Measurements from ENCODE around the gene POU3F1. TPM values are rescaled to one million over a fixed set of nuclear protein-coding genes. Genes with fewer than 3 reads are reported as not detected.

POU3F1 gene
- total RNA-seq, 1 experiment from 2014 or later: not detected

DNA sequence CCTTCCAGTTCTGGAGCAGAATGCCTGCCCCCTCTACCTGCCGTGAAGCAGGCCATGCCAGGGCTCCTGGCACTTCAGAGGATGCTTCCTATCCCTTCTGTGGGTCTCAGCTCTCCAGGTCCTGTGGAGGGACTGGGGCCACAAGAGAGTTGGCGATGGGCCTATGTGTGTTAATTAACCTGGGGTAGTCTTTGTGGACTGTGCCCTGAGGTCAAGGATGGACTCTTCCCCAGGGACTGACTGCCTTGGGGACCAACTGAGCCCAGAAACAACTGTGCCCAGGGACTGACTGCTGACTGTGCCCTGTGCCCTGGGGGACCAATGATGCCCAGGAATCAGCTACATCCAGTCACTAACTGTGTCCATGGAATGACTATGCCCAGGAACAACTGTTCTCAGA lies 37.5 kb upstream of the POU3F1 start:
- H3K4me3 ChIP-seq (ENCODE audit: low read depth, low read length): no peak overlapping the region
- no peak overlapping the region for H3K4me3 Mint-ChIP-seq (ENCODE audit: unreplicated experiment)
- DNase-seq: no peak
- no peak overlapping the region for H3K27ac Mint-ChIP-seq (ENCODE audit: unreplicated experiment)
- H3K36me3 ChIP-seq (ENCODE audit: control insufficient read depth, insufficient read depth, low read length): no peaks in the 10 kb centered on the region
- peaks cover 3% of the 10 kb centered on the region for H3K27me3 Mint-ChIP-seq (ENCODE audit: insufficient read depth, unreplicated experiment)
- no peaks in the 10 kb centered on the region for H3K9me3 ChIP-seq
- H3K4me1 ChIP-seq: no peaks in the 10 kb centered on the region
- intact Hi-C loops (cut with micrococcal nuclease; ENCODE audit: unreplicated experiment): no loop called here
- TF ChIP-seq, protein P1, sequence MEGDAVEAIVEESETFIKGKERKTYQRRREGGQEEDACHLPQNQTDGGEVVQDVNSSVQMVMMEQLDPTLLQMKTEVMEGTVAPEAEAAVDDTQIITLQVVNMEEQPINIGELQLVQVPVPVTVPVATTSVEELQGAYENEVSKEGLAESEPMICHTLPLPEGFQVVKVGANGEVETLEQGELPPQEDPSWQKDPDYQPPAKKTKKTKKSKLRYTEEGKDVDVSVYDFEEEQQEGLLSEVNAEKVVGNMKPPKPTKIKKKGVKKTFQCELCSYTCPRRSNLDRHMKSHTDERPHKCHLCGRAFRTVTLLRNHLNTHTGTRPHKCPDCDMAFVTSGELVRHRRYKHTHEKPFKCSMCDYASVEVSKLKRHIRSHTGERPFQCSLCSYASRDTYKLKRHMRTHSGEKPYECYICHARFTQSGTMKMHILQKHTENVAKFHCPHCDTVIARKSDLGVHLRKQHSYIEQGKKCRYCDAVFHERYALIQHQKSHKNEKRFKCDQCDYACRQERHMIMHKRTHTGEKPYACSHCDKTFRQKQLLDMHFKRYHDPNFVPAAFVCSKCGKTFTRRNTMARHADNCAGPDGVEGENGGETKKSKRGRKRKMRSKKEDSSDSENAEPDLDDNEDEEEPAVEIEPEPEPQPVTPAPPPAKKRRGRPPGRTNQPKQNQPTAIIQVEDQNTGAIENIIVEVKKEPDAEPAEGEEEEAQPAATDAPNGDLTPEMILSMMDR (IDR thresholded peaks at IDR 0.05; ENCODE audit: insufficient read depth in 1 of 2, low read depth in 1 of 2, low read length in 1 of 2, severe bottlenecking in 1 of 2, unreplicated experiment in 1 of 2): no peak
- H3K36me3 Mint-ChIP-seq (ENCODE audit: insufficient read depth, unreplicated experiment): no peaks in the 10 kb centered on the region
- CTCF ChIA-PET: no interaction called here
- BruUV-seq (replicated peaks): no TSS peak
- H3K4me1 Mint-ChIP-seq (ENCODE audit: low read depth, unreplicated experiment): peaks cover 7% of the 10 kb centered on the region
- POLR2A ChIA-PET: no interaction called here
- H3K9me3 Mint-ChIP-seq (ENCODE audit: unreplicated experiment): no peaks in the 10 kb centered on the region
- no peaks in the 10 kb centered on the region for H3K27me3 ChIP-seq (replicated peaks; ENCODE audit: control insufficient read depth, insufficient read depth, low read length)

DNA sequence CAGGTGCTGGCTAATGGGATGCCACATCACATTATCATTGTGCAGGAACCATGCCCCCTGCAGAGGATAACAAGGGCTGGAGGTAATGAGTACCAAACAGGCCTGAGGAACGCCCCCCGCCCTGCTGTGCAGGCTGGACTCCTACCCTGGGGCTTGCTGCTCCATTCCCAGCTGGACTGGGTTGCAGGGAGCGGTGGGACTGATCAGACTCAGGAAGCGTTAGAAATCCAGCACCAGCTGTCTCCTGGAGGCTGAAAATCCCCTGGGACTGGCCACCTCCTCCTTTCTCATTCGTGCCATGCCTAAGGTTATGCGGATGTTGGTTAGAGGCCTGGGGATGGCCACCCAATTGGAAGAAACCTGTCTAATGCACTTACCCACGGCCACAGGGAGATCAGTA lies 36.9 kb upstream of the POU3F1 start:
- Mint-ChIP-seq H3K9me3 (ENCODE audit: unreplicated experiment) (no peaks in the 10 kb centered on the region), H3K27ac (ENCODE audit: unreplicated experiment) (no peak overlapping the region), H3K27me3 (ENCODE audit: insufficient read depth, unreplicated experiment) (peaks cover 3% of the 10 kb centered on the region), H3K36me3 (ENCODE audit: insufficient read depth, unreplicated experiment) (no peaks in the 10 kb centered on the region), H3K4me3 (ENCODE audit: unreplicated experiment) (no peak overlapping the region), H3K4me1 (ENCODE audit: low read depth, unreplicated experiment) (peaks cover 7% of the 10 kb centered on the region)
- CTCF ChIA-PET: no interaction called here
- Histone ChIP-seq H3K9me3 (no peaks in the 10 kb centered on the region), H3K27me3 (replicated peaks; ENCODE audit: control insufficient read depth, insufficient read depth, low read length) (no peaks in the 10 kb centered on the region), H3K4me1 (no peaks in the 10 kb centered on the region), H3K4me3 (ENCODE audit: low read depth, low read length) (no peak overlapping the region), H3K36me3 (ENCODE audit: control insufficient read depth, insufficient read depth, low read length) (no peaks in the 10 kb centered on the region)
- POLR2A ChIA-PET: no interaction called here
- BruUV-seq (replicated peaks): no TSS peak
- TF ChIP-seq, protein P1 (IDR thresholded peaks at IDR 0.05; ENCODE audit: insufficient read depth in 1 of 2, low read depth in 1 of 2, low read length in 1 of 2, severe bottlenecking in 1 of 2, unreplicated experiment in 1 of 2): no peak
- no peak for DNase-seq
- intact Hi-C loops (cut with micrococcal nuclease; ENCODE audit: unreplicated experiment): no loop called here

DNA sequence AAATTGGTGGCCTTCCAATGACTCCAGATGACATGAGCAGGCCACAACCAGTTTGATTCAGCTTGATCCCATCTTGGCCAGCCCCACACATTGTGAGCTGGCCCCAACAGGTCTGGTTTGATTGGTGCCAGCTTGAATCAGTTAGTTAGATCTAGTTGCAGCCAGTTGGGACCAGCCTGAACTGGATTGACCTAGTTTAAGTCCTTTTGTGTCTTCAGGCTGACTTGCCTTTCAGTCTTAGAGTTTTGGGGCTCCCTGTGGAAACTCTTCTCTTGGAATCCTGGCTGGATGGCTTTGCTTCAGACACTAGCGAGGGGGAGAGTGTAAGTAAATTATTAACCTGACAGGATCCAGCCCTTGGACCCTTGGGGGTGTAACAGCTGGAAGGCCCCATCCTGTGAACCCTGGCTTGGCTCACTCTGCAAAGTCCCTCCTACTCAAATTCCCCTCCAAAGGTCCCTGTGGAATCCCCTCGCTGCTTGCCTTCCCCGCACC lies 36.2 kb upstream of the POU3F1 start:
- Mint-ChIP-seq H3K4me1 (ENCODE audit: low read depth, unreplicated experiment) (peaks cover under 1% of the 10 kb centered on the region), H3K9me3 (ENCODE audit: unreplicated experiment) (no peaks in the 10 kb centered on the region), H3K27ac (ENCODE audit: unreplicated experiment) (no peak overlapping the region), H3K27me3 (ENCODE audit: insufficient read depth, unreplicated experiment) (peaks cover 3% of the 10 kb centered on the region), H3K4me3 (ENCODE audit: unreplicated experiment) (no peak overlapping the region), H3K36me3 (ENCODE audit: insufficient read depth, unreplicated experiment) (no peaks in the 10 kb centered on the region)
- ChIA-PET POLR2A (no interaction called here), CTCF (no interaction called here)
- H3K4me1 ChIP-seq: no peaks in the 10 kb centered on the region
- no TSS peak for BruUV-seq (replicated peaks)
- H3K9me3 ChIP-seq: no peaks in the 10 kb centered on the region
- TF ChIP-seq, protein P1 (IDR thresholded peaks at IDR 0.05; ENCODE audit: insufficient read depth in 1 of 2, low read depth in 1 of 2, low read length in 1 of 2, severe bottlenecking in 1 of 2, unreplicated experiment in 1 of 2): no peak
- H3K27me3 ChIP-seq (replicated peaks; ENCODE audit: control insufficient read depth, insufficient read depth, low read length): no peaks in the 10 kb centered on the region
- intact Hi-C loops (cut with micrococcal nuclease; ENCODE audit: unreplicated experiment): no loop called here
- H3K4me3 ChIP-seq (ENCODE audit: low read depth, low read length): no peak overlapping the region
- H3K36me3 ChIP-seq (ENCODE audit: control insufficient read depth, insufficient read depth, low read length): no peaks in the 10 kb centered on the region
- no peak for DNase-seq
